ENCODE results near the gene NECTIN3.

Gene NECTIN3

DNA sequence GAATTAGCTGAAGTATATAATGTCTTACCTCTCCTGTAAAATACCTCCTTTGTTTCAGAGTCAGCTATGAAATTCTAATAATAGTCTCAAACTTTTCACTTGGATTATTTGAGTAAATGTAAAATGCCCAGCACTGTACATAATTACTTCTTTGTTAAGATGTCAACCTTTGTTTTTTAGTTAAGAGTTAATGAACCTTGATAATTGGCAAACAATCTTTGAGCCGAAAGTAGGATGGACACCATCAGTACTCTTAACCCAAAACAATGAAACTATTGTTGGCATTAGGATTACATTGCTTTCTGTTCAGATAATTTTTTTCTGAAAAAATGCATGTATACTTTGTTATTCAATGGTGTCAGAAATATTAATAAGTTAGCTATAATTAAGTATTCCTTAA is 3.0 kb upstream of the NECTIN3 start:
- Histone ChIP-seq H3K27me3 (ENCODE audit: control insufficient read depth, insufficient read depth, low read length) (peaks cover 3% of the 10 kb centered on the region), H3K4me3 (ENCODE audit: low read depth, low read length) (no peak overlapping the region), H3K4me1 (ENCODE audit: control insufficient read depth, insufficient read depth, low read length) (peaks cover 2% of the 10 kb centered on the region), H3K36me3 (ENCODE audit: control insufficient read depth, insufficient read depth, low read length) (no peaks in the 10 kb centered on the region), H3K9me3 (ENCODE audit: control insufficient read depth, insufficient read depth, low read length) (no peaks in the 10 kb centered on the region), H3K9ac (ENCODE audit: low read depth, low read length) (no peak overlapping the region)

DNA sequence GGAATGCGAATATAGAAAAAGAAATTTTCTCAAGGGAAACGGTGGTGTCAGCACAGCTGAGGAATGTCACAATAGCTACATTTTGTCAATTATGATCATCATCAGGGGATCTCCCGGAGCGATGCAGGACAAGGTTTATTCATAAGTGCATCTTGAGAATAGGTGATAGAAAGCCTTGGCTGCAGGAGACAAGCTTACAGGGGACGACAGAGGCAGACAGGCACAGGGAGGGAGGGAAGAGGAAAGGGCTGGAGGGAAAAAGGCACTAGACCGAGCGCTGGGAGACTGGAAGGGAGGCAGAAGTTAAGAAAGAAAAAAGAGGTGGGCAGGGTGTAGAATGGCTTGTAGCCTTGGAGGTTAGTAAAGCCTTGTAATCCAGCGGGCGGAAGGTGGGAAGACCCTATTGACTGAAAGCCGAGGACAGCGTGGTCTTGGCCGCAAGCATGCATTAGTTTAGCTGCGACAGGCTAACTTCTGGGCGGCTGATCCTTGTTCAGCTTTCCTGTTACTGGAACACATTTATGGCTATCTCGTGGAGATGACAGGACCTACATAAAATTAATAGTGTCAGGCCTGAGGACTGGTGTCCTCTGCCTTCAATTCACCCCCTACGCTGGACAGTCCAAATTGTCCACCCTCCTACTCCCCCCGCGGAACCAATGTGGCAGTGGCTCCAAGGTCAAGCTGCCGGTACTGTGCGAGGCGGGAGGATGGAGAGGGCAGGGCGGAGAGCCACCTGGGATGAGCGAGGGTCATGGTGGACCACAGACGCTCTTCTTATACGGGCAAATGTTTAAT is 1.4 kb upstream of the NECTIN3 start:
- Histone ChIP-seq H3K9me3 (ENCODE audit: control insufficient read depth, insufficient read depth, low read length) (no peaks in the 10 kb centered on the region), H3K36me3 (ENCODE audit: control insufficient read depth, insufficient read depth, low read length) (no peaks in the 10 kb centered on the region), H3K4me3 (ENCODE audit: low read depth, low read length) (peak overlapping the region; percentile 91), H3K4me1 (ENCODE audit: control insufficient read depth, insufficient read depth, low read length) (peaks cover 13% of the 10 kb centered on the region), H3K9ac (ENCODE audit: low read depth, low read length) (peak overlapping the region; percentile 66), H3K27me3 (ENCODE audit: control insufficient read depth, insufficient read depth, low read length) (peaks cover 3% of the 10 kb centered on the region)

DNA sequence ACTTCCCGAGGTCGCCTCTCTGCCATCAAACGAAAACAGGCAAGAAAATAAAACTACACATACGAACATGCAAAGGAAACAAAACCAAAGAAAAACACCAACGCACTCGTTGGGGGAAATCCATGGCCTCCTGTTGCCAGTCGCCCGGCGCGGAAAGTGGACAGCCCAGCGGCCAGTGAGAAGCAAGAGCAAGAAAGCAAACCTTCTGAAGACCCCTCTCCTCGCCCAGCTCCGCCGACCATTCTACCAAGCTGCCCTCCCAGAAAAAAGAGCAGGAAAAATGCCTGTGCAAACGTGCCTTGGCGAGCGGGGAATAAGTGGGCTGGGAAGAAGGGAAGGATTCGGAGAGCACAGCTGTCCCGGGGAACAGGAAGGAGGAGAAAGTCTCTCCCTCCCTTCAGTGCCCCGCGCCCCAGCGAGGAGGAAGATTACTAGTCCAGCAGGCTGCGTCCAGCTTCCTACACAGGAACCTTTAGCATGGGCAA is 802 bp upstream of the NECTIN3 start:
- H3K4me3 ChIP-seq (ENCODE audit: low read depth, low read length): peak overlapping the region; percentile 91
- peaks cover 13% of the 10 kb centered on the region for H3K4me1 ChIP-seq (ENCODE audit: control insufficient read depth, insufficient read depth, low read length)
- H3K27me3 ChIP-seq (ENCODE audit: control insufficient read depth, insufficient read depth, low read length): peaks cover 3% of the 10 kb centered on the region
- peak overlapping the region; percentile 66 for H3K9ac ChIP-seq (ENCODE audit: low read depth, low read length)
- no peaks in the 10 kb centered on the region for H3K36me3 ChIP-seq (ENCODE audit: control insufficient read depth, insufficient read depth, low read length)
- no peaks in the 10 kb centered on the region for H3K9me3 ChIP-seq (ENCODE audit: control insufficient read depth, insufficient read depth, low read length)

DNA sequence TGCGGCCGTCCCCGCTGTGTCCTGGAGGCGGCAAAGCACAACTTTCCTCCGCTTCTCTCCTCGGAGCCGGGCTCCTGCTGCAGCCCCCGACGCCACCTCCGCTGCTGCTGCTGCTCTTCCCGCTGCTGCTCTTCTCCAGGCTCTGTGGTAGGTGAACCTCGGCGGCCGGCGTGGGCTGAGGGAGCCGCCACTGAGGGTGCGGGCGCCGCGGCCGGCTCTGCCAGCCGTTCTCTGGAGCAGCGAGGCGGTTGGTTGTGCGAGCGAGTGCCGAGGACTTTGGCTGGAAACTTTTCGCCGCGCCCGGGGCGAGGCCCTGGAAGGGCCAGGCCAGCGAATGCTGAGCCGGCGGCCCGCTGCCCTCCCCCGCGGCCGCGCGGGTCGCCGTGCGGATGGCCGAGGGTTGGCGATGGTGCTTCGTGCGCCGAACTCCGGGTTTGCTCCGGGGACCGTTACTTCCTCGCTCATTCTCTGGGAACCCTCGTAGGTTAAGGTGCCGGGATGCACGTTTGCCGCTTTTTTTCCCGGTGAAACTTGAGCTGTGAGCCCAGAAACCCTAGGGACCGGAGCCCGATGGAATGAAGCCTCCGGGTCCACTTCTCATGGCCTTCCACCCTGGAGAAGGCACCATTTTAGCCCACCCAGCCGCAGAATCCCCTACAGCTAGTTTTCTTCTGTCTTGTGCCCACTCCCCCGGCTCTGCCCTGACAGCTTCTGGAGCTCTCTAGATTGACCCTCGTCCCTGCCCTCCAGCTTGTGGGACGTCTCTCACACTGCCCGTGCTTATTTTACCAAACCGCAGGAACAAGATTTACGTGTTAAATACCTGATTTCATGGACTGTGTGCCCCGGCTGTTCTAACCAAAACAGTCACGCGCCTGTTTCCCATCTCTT is 660 bp downstream of the NECTIN3 start:
- Histone ChIP-seq H3K9me3 (ENCODE audit: control insufficient read depth, insufficient read depth, low read length) (no peaks in the 10 kb centered on the region), H3K27me3 (ENCODE audit: control insufficient read depth, insufficient read depth, low read length) (peaks cover 3% of the 10 kb centered on the region), H3K36me3 (ENCODE audit: control insufficient read depth, insufficient read depth, low read length) (no peaks in the 10 kb centered on the region), H3K4me3 (ENCODE audit: low read depth, low read length) (peak overlapping the region; percentile 85), H3K9ac (ENCODE audit: low read depth, low read length) (peak overlapping the region; percentile 37), H3K4me1 (ENCODE audit: control insufficient read depth, insufficient read depth, low read length) (peaks cover 13% of the 10 kb centered on the region)

DNA sequence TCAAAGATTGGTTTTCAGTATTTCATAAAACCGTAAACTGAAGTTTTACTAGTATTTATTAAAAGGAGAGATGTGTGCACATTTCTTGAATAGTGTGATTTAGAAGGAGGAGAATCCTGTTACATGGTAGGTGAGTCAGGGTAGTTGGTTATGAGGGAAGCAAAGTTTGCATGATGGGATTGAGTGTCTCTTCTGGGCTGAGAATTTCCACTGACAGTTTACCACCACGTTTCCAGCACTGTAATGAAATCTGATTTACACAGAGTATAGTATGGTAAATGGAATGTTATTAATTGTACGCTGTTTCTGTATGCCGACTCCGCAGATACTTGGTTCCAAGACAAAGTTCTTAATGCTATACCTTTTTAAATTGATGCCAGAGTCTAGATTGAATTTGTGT is 1.6 kb downstream of the NECTIN3 start:
- Histone ChIP-seq H3K4me3 (ENCODE audit: low read depth, low read length) (peak overlapping the region; percentile 85), H3K27me3 (ENCODE audit: control insufficient read depth, insufficient read depth, low read length) (peaks cover 3% of the 10 kb centered on the region), H3K36me3 (ENCODE audit: control insufficient read depth, insufficient read depth, low read length) (no peaks in the 10 kb centered on the region), H3K9me3 (ENCODE audit: control insufficient read depth, insufficient read depth, low read length) (no peaks in the 10 kb centered on the region), H3K4me1 (ENCODE audit: control insufficient read depth, insufficient read depth, low read length) (peaks cover 13% of the 10 kb centered on the region), H3K9ac (ENCODE audit: low read depth, low read length) (no peak overlapping the region)

DNA sequence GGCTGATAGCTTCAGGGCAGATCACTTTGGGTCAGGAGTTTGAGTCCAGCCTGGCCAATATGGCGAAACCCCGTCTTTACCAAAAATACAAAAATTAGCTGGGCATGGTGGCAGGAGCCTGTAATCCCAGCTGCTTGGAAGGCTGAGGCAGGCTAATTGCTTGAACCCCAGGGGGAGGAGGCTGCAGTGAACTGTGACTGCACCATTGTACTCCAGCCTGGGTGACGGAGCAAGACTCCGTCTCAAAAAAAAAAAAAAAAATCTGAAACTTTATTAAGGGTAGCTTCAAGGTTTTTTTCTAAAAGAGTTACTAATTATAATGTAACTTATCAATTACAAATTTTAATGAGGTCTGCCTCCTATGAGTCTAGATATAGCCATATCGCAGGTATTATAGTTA is 5.1 kb downstream of the NECTIN3 start:
- peaks cover 3% of the 10 kb centered on the region for H3K27me3 ChIP-seq (ENCODE audit: control insufficient read depth, insufficient read depth, low read length)
- H3K36me3 ChIP-seq (ENCODE audit: control insufficient read depth, insufficient read depth, low read length): no peaks in the 10 kb centered on the region
- no peaks in the 10 kb centered on the region for H3K9me3 ChIP-seq (ENCODE audit: control insufficient read depth, insufficient read depth, low read length)
- no peak overlapping the region for H3K9ac ChIP-seq (ENCODE audit: low read depth, low read length)
- H3K4me3 ChIP-seq (ENCODE audit: low read depth, low read length): no peak overlapping the region
- peaks cover 21% of the 10 kb centered on the region for H3K4me1 ChIP-seq (ENCODE audit: control insufficient read depth, insufficient read depth, low read length)

DNA sequence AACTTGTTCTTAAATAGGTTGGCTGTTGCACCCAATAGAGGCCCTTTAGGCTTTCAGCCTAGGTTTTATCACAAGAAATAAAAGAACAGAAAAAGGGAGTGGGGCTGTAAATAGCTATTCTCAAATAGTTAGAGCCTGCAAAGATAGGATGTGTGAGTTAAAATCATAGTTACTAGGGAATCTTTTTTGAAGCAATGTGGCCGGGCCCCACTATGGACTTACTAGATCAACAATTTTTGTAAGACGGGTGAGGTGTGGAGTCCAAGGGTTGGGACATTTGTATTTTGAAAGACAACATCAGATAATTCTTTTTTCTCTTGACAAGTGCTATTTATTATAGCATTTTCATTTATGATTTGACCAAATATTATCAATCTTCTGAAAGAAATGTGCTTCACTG is 5.8 kb downstream of the NECTIN3 start:
- no peaks in the 10 kb centered on the region for H3K9me3 ChIP-seq (ENCODE audit: control insufficient read depth, insufficient read depth, low read length)
- no peaks in the 10 kb centered on the region for H3K36me3 ChIP-seq (ENCODE audit: control insufficient read depth, insufficient read depth, low read length)
- H3K27me3 ChIP-seq (ENCODE audit: control insufficient read depth, insufficient read depth, low read length): peaks cover 3% of the 10 kb centered on the region
- peaks cover 24% of the 10 kb centered on the region for H3K4me1 ChIP-seq (ENCODE audit: control insufficient read depth, insufficient read depth, low read length)
- no peak overlapping the region for H3K9ac ChIP-seq (ENCODE audit: low read depth, low read length)
- no peak overlapping the region for H3K4me3 ChIP-seq (ENCODE audit: low read depth, low read length)

DNA sequence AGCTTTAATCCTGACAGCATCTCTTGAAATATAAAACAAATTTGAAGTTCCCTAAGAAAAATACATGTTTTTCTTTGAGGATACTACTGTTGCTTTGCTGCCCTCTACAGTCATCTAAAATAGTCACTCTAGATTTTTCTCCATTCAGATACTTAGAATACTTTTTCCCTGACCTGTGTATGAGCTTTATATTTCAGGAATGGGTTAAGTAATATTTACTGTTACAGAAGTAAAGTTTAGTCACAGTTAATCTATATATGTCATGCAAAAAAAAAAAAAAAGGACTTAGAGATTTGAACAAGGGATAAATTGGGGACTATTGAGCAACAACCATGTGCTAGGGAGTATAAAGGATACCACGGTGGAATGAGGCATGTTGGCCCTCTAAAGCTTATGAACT is 8.8 kb downstream of the NECTIN3 start:
- H3K9ac ChIP-seq (ENCODE audit: low read depth, low read length): no peak overlapping the region
- H3K4me1 ChIP-seq (ENCODE audit: control insufficient read depth, insufficient read depth, low read length): peaks cover 13% of the 10 kb centered on the region
- no peak overlapping the region for H3K4me3 ChIP-seq (ENCODE audit: low read depth, low read length)
- no peaks in the 10 kb centered on the region for H3K27me3 ChIP-seq (ENCODE audit: control insufficient read depth, insufficient read depth, low read length)
- H3K9me3 ChIP-seq (ENCODE audit: control insufficient read depth, insufficient read depth, low read length): no peaks in the 10 kb centered on the region
- no peaks in the 10 kb centered on the region for H3K36me3 ChIP-seq (ENCODE audit: control insufficient read depth, insufficient read depth, low read length)

DNA sequence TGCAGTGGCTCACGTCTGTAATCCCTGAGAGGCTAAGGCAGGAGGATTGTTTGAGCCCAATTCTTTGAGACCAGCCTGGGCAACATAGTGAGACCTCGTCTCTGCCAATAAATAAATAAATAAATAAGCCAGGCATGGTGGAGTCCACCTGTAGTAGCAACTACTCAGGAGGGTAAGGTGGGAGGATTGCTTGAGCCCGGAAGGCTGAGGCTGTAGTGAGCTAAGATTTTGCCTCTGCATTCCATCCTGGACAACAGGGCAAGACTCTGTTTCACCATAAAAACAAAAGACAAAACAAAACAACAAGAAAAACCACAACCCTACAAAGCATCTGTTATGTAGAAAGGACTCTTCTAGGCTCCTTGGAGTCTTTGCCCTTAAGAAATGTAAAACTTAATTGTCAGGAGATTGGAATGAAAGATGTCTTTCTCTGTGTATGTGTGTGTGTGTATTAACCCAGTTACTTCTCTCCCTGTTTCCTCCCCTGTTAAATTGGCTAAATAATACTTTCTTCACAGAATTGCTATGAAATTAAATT is 9.5 kb downstream of the NECTIN3 start:
- H3K4me1 ChIP-seq (ENCODE audit: control insufficient read depth, insufficient read depth, low read length): peaks cover 16% of the 10 kb centered on the region
- H3K27me3 ChIP-seq (ENCODE audit: control insufficient read depth, insufficient read depth, low read length): no peaks in the 10 kb centered on the region
- H3K36me3 ChIP-seq (ENCODE audit: control insufficient read depth, insufficient read depth, low read length): no peaks in the 10 kb centered on the region
- H3K9me3 ChIP-seq (ENCODE audit: control insufficient read depth, insufficient read depth, low read length): no peaks in the 10 kb centered on the region
- no peak overlapping the region for H3K9ac ChIP-seq (ENCODE audit: low read depth, low read length)
- no peak overlapping the region for H3K4me3 ChIP-seq (ENCODE audit: low read depth, low read length)

DNA sequence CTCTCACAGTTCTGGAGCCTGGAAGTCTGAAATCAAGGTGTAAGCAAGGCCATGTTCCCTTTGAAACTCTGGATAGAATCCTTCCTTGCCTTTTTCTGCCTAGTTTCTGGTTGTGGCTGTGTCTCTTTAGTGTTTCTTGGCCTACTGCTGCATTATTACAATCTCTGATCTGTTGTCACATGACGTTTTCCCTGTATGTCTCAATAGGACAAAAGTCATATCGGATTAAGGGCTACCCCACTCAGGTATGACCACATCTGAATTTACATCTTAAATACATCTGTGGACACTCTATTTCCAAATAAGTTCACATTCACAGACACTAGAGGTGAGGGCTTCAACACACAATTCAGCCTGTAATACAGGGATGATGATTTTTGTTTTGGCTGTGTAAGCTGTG is 13.3 kb downstream of the NECTIN3 start:
- no peaks in the 10 kb centered on the region for H3K9me3 ChIP-seq (ENCODE audit: control insufficient read depth, insufficient read depth, low read length)

DNA sequence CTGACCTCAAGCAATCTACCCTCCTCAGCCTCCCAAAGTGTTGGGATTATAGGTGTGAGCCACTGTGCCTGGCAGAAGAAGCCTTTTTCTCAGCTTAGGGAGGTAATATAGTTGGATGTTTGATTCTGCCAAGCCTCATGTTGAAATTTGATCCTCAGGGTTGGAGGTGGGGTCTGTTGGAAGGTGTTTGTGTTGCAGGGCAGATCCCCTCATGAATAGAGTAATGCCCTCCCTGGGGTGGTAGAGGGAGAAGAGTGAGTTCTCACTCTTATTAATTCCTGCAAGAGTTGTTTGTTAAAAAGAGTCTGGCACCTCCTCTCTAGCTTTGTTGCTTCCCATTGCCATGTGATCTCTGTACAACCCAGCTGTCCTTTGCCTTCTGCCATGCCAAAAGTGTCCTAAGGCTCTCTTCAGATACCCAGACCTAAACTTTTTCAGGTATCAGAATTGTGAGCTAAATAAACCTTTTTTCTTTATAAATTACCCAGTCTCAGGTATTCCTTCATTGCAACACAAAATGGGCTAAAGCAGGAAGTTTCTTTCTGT is 16.4 kb downstream of the NECTIN3 start:
- Histone ChIP-seq H3K27me3 (ENCODE audit: control insufficient read depth, insufficient read depth, low read length) (no peaks in the 10 kb centered on the region), H3K36me3 (ENCODE audit: control insufficient read depth, insufficient read depth, low read length) (no peaks in the 10 kb centered on the region), H3K9me3 (ENCODE audit: control insufficient read depth, insufficient read depth, low read length) (no peaks in the 10 kb centered on the region), H3K4me3 (ENCODE audit: low read depth, low read length) (no peak overlapping the region), H3K9ac (ENCODE audit: low read depth, low read length) (no peak overlapping the region), H3K4me1 (ENCODE audit: control insufficient read depth, insufficient read depth, low read length) (peaks cover 15% of the 10 kb centered on the region)

More for the DNA sequence above, 13.3 kb downstream of the NECTIN3 start:
- Histone ChIP-seq H3K36me3 (ENCODE audit: control insufficient read depth, insufficient read depth, low read length) (no peaks in the 10 kb centered on the region), H3K4me3 (ENCODE audit: low read depth, low read length) (no peak overlapping the region), H3K9ac (ENCODE audit: low read depth, low read length) (no peak overlapping the region), H3K27me3 (ENCODE audit: control insufficient read depth, insufficient read depth, low read length) (no peaks in the 10 kb centered on the region), H3K4me1 (ENCODE audit: control insufficient read depth, insufficient read depth, low read length) (peaks cover 25% of the 10 kb centered on the region)
